ENCODE data around the gene EML1.

The EML1 gene

DNA sequence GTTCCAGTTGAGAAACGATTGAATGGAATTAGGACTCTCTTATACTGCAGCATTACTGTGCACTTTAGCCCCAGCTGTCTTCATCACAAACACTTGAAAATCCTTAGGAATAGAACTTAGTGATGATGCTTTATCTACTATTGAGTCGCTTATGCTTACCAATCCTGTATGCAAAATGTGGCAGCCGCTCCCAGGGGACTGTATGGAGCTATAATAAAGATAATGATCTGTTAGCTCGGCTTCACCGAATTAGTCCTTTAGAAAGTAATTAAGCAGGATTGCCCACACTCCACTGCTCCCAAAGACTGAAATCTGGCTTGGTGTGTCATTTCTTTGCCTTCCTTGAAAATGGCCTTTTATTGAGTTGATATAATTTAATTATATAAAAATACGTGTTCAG is 10.6 kb downstream of the EML1 start:
- no peak for DNase-seq (ENCODE audit: low read depth in 2 of 2)

DNA sequence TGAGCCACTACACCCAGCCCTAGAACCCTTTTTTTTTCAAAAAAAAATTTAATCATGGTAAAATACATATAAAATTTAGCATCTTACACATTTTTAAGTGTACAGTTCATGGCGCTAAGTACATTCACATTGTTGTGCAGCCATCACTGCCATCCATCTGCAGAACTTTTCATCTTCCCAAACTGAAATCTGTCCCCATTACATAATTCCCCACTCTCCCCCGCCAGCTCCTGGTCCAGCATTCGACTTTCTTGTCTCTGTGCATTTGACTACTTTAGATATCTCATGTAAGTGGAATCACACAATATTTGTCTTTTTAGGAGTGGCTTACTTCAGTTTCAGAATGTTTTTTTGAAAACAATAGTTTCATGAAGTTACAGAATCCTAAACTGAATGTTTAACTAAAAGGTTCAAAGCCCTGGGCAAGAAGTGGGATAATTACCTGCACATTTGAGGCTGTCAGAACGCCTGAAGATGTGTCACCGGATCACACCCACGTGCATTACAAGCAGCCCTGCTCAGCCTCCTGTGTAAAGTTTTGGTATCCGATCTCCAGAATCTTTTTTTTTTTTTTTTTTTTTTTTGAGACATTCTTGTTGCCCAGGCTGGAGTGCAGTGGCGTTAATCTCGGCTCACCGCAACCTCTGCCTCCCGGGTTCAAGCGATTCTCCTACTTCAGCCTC is 12.7 kb downstream of the EML1 start:
- no peak for DNase-seq (ENCODE audit: low read depth in 2 of 2)

DNA sequence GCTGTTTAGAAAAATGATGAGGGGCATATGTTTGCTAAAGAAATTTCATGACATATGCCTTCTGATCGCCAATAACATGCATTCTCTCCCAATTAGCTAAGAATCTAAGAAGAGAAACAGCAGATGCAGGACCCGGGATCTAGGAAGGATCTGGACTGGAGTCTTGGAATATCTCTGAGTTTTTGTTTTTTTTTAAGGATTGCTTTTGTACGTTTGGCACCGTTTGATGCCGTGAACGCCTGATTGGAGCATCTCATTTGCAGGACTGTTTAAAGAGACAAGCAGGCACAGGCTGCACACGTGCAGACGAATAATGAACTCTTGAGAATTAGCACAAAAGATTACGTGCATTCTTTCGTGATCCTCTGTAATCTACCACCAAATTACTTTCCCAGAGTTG is 13.6 kb downstream of the EML1 start:
- no peak for DNase-seq (ENCODE audit: low read depth in 2 of 2)

DNA sequence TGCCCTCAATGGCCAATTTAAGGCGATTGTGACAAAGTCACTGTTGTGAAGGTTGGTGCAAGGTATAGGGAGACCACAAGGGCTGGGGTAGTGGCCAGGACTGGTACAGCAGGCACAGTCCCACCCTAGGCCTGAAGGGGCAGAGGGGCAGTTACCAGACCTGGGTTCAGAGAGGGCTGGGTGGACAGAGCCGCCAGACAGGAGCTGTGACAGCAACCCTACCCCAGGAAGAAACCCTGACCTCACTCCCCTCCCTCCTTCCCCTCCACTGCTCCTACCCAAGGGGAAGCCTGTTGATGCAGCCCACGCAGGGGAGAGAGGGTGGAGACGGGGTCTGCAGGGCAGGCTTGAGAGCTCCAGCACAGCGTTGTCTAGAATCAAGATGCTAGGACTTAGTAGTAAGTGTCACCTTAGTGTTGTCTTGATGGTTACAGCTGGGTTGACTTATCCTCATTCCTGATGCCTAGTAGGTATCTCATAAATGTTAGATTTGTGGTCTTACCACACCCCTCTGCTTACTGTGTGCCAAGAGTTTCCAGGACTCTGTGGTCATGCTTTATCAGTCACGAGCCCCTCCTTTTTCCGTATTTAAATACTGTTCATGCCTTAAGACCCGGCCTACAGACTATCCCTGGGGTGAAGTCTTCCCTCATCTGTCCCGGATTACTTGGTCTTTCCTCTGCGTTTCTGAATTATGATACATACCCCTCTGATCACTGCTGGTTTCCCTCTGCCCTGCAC is 14.4 kb downstream of the EML1 start:
- no peak for DNase-seq (ENCODE audit: low read depth in 2 of 2)

DNA sequence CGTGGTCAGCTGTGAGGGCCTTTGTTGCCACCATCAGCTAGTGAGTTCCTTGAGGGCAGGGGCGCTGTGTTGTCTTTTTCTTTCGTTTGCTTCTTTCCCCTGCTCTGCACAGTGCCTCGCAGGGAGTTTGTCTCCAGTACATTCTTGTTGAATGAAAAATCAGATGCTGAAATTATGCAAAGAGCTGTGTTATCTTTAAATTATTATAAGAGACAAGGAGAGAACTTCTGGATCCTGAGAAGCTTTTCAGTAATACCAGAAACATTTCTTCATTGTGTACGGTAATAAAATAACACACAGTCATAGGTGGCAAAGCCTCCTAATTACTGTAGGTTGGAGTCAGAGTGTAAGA is 14.9 kb downstream of the EML1 start:
- no peak for DNase-seq (ENCODE audit: low read depth in 2 of 2)

DNA sequence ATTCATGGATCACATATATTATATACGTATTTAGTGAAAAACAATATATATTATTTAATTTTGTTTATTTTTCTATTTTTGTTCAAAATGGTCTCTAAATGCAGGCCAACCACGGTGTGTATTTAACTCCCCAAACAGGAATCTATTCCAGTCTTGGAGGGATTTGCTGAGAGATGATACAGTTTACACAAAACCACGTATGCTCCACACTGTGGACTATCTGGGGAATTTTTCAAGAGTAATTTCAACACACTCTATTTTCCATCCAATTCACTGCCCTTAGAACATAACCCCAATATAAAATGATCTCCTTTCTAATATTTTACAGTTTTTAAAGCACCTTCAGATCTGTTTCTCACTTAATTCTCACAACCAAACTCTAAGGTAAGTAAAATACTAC is 15.3 kb downstream of the EML1 start:
- DNase-seq (ENCODE audit: low read depth in 2 of 2), result no peak

DNA sequence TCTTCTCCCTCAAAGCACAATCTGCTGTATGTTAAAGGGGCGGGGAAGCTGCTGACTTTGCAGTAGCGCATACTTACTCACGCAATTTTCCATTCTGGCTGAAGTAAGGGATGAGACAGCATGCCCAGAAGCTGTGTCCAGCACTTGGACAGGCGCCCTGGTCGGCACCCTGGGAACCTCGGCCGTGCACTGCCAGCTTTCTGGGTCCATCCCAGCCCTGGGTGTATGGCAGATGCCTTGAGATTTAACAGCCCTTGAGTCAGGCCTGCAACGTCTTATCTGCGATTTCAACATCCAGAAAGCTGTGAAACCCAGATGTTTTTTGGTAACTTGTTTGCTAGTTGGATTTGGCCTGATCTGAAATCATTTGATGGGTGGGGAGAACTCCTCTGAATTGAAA is 16.1 kb downstream of the EML1 start:
- no peak for DNase-seq (ENCODE audit: low read depth in 2 of 2)

DNA sequence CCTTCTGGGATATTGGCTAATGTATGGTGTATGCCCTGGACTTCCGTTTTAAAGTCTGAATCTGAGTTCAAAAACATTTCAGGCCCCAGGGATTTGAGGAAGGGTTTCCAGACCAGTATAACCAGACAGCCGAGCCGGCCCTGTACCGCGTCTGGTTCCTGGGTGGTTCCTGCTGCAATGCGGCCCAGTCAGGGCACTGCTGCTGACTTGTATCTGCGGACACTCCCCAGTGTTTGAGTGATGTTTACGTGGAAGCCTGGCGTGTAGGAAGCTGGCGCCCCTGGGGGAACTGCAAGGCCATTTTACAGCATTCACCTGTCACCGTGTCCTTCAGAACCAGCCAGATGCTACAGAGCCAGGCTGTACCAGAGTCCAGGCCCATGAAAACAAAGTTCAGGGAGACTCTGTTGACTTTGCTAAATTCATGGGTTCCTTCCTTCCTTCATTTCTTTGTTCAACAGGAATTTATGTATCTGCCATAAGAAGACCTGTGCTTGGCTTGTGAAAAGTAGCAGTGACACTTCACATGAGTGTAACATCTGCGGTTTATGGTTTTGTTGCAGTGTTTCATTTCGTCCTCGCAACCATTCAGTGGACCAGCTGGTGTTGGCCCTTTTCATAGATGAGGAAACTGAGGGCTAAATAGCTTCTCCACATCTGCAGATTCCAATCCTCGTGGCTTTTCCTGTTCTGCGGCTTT is 16.8 kb downstream of the EML1 start:
- DNase-seq (ENCODE audit: low read depth in 2 of 2), result no peak

DNA sequence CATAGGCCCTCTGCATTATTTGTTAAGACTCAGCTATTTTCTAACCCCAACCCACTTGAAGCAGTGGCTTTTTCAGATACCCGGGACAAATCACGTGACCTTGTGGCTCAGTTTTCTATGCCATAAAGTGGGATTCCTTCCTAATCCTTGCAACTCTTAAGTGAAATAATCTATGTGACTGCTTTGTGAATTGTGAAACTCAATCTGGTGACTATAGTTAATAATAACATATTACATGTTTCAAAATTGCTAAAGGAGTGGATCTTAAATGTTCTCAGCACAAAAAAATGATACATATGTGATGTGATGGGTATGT is 17.3 kb downstream of the EML1 start:
- DNase-seq (ENCODE audit: low read depth in 2 of 2), result no peak

DNA sequence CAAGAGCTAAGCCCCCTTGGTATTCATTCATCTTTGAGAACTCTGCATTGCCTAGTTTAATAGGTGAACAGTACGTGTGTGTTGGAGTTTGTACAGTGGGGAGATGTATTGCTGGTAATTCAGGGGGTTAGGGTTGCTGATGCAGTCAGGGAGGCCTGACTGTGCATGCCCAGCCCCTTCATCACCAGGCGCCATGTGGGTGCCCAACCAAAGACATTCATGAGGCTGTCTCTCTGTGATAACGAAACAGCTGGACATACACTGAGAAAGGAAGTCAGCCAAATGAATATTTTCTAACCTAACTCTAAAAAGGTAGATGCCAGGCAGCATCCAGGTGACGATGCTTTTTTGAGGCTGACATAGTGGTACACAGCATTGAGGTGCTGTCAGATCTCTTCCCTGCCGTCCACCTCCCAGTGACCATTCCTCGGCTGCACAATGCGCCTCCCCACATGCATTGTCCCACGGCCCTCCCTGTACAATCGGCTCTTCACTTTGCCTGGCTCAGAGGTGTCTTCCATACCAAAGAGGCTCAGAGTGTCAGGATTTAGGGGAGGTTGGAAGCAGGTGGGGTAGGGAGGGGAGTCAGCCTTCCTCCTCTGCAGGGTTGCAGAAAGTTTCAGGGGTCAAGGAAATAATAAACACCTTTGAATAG is 19.0 kb downstream of the EML1 start:
- no peak for DNase-seq (ENCODE audit: low read depth in 2 of 2)

DNA sequence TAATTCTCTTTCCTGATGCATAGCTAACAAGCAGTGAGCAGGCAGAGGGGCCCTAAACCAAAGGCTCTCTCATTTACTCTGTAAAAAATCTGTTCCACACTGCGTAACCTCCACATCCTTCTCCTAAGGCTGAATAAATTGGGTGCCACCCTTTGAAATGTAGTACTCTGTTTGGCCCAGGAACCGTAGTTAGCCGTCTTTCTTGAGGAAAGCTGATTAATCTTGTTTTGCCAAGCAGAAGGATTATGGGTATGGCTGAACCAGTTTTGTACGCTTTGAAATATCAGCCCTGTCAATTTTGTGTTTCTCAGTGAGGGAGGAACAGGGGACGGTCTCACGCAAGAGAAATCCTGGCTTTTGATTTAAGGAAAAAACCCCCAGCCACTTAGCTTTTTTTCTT is 19.7 kb downstream of the EML1 start:
- DNase-seq (ENCODE audit: low read depth in 2 of 2), result no peak

DNA sequence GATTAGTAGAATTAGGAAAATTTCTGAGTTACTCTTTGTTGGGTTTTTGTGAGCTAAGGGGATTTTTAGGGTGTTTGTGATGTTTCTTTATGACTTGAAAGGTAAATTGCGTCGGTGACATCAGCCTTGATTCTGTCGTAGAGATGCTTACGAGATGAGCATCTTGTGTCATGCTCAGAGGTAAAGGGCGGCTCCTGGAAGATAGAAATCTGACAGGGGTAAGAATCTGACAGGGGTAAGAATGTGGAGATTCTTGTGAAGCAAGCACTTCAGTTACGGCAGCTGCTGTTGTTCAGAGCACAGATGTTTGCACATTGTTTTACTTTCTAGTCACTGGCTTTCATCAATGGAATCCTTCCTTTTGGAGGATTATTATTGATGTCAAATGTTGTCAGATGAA is 22.5 kb downstream of the EML1 start:
- no peak for DNase-seq (ENCODE audit: low read depth in 2 of 2)

DNA sequence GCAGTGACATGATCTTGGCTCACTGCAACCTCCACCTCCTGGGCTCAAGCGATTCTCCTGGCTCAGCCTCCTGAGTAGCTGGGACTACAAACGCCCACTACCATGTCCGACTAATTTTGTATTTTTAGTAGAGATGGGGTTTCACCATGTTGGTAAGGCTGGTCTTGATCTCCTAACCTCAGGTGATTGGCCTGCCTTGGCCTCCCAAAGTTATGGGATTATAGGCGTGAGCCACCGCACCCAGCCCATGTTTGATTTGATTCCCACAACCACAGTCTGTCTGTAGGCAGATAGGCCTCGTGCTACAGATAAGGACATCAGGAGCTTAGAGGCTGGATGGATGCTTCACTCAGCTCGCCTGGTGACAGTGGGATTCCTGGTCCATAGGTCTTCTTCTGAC is 23.0 kb downstream of the EML1 start:
- DNase-seq (ENCODE audit: low read depth in 2 of 2), result no peak

DNA sequence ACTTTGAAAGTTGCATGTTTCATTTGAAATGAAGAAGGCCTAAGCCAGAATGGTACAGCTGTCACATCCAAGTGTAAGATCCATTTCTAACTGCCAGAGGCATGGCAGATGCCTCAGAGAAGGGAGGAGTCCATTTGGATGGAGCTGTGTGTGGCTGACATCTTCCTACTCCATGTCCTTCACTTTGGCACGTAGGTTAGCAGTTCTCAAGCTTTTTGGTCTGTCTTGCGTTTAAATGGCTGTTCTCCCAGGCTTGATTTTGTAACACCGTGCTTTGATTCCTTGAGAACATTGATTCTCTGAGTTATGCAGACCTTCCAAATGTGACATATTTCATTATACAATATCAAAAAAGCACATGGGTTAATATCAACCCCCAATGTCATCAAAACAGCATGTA is 23.4 kb downstream of the EML1 start:
- no peak for DNase-seq (ENCODE audit: low read depth in 2 of 2)

DNA sequence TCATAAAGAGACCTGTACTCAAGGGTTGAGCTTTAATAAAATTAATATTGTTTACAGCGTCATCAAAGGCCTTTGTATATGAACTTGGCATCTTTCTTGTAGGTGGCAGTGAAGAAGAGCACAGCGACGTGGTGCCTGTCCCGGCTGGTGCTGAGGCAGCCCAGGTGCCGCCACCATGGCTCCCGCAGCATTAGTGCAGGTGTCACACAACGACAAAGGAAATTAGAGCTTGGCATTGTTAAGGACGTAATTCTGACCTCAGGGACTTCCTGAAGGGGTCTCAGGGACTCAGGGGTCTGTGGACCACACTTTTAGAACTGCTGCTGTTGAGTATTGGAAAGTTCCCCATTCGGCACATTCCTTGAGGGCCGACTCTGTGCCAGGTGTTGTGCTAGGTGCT is 24.1 kb downstream of the EML1 start:
- no peak for DNase-seq (ENCODE audit: low read depth in 2 of 2)

DNA sequence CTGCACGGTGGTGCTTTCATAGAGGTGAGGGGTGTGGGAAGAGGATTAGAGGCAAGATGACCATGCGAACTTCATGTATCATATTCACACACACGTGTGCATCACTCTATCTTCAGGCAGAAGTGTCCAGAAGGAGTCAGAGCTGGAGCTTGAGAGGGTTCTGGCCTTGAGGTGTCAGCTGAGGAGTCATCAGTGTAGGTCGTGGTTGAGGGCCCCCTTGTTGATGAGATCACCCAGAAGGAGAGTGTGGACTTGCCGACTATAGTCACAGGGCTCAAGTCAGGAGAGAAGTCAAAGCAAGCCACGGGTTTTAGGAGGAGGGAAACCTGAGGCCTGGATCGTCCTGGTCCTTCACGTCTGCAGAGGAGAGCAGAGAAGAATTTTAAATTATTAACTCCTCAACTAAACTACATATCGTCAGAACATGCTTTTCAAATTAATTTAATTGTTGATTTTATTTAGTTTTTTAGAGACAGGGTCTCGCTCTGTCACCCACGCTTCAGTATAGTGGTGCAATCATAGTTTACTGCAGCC is 25.4 kb downstream of the EML1 start:
- no peak for DNase-seq (ENCODE audit: low read depth in 2 of 2)

DNA sequence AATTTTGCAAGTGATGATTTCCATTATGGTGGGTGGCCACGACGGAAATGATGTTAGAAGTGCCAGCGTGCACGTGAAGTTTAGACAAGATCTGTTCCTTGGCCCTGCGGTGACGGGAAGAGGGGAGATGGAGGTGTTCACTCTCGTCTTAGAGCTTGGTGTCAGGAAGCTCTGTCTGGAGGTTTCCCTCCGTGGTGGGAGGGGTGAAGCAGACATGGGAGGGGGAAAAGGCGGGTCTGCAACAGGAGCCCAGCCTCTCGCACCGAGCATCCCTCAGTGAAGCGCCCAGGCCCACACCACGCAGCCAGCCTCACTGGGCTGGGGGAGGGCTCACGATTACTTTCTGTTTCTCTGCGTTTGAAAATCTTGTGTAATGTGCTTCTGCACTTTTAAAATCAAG is 26.3 kb downstream of the EML1 start:
- DNase-seq (ENCODE audit: low read depth in 2 of 2), result no peak

DNA sequence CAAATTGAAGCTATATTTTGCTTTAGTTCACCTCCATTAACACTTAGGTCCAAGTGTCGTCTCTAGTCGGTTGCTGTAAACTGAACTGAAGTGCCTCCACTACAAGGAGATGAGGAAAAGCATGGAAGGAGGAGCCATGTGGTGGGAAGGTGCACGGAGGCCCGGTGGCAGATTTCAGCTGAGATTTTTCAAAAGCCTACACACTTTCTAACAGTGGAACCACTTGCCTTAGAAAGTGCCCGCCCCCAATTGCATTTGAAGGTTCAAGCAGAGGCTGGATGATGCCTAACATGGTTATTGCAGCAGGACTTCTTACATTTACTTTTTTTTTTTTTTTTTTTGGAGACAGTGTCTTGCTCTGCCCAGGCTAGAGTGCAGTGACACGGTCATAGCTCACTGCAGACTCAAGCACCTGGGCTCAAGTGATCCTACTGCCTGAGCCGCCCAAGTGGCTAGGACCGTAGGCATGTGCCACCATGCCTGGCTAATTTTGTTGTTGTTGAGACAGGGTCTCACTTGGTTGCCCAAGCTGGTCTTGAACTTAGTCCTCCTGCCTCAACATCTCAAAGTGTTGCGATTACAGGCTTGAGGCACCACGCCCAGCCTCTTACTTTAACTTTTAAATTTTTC is 27.6 kb downstream of the EML1 start:
- DNase-seq (ENCODE audit: low read depth in 2 of 2), result no peak

DNA sequence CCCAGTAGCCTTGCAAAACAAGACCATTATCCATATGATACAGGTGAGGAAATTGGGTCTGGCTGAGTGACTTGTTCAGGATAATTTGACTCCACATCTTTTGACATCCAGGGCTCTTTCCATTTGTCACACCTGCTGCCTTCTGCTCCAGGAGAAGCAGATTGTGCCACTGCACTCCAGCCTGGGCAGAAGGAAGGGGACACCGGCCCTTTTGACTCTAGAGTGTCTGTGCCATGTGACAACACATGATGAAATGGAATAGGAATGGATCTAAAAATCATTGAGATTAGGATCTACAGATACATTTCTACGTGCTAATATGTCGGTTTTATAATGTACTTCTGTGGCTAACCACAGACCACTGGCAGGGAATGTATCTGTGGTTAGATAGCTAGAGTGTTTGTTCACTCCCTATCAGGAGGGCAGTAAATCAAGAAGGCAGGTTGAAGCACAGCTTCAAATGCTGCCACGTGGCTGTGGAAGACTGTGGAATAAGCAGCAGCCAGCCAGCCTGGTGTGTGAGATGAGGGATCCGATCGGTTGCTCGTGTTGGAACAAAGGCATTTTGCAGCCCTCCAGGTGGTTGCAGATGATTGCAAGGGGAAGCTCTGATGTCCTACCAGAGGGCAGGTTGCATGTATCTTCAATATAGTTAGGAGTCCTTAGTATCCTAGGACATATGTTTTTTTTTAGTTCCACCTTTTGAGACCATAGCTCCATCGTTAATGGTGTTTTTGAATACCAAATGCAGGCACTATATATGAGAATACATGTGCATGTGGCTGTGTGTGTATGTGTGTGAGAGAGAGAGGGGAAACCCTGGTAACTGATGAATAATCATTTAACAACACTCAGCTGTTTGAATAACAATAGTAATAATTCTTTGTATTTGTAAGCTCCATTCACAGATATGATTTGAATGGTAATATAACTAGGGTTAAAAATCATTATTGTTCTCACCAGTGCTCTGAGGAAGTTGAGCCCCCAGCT is 28.6 kb downstream of the EML1 start:
- DNase-seq (ENCODE audit: low read depth in 2 of 2), result no peak

DNA sequence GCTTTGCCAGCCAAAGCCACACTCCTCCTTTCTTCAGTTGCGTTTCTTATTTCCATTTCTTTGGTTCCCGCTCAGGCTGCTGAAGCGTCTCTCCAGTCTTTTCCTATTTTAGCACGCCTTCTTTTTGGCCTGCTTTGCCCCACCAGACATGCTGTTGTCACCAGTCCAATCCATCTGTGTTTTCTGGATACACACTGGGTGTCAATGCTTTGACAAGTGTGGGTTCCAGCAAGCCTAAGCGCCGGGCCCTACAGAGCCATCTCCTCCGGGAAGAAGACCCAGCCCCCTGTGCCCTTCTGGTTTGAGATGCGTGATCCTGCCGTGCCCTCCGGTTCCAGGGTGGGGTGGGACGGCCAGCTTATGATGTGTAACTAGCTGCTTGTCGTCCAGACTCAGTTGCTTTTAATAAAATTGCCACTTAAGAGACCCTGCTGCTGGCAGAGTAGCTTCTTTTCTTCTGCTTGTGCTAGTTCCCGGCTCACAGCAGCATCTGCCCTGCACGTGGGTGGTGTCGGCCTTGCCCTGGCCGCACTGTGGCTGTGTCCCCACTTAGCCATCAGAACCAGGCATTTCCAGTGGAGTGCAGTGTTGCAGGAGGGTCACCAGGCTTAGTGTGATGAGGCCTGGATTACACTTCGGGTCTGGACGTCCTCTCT is 29.7 kb downstream of the EML1 start:
- no peak for DNase-seq (ENCODE audit: low read depth in 2 of 2)
